ENCODE data around the gene CDON.

DNA sequence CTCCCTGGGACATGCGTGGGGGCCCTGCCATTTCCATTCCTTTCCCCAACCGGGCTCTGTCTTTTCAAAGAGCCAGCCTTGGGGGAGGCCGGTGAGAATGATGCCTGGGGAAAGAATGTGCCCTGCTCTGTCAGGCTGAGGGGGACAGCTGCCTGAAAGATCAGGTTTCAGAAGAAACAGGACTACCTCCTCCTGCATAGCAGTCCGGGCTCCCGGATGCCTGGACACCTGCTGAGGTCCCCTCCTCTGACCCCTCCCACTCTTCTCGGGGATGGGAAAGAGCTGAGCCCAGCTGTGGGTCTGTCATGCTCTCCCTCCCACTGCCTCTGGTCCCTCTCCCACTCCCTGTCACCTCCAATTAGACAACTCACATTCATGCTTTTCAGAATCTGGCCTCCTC, 41.8 kb upstream of the CDON start:
- no peak for TF ChIP-seq EZH2 (IDR thresholded peaks at IDR 0.05; ENCODE audit: low read length, missing control alignments)
- TF ChIP-seq, protein P1, sequence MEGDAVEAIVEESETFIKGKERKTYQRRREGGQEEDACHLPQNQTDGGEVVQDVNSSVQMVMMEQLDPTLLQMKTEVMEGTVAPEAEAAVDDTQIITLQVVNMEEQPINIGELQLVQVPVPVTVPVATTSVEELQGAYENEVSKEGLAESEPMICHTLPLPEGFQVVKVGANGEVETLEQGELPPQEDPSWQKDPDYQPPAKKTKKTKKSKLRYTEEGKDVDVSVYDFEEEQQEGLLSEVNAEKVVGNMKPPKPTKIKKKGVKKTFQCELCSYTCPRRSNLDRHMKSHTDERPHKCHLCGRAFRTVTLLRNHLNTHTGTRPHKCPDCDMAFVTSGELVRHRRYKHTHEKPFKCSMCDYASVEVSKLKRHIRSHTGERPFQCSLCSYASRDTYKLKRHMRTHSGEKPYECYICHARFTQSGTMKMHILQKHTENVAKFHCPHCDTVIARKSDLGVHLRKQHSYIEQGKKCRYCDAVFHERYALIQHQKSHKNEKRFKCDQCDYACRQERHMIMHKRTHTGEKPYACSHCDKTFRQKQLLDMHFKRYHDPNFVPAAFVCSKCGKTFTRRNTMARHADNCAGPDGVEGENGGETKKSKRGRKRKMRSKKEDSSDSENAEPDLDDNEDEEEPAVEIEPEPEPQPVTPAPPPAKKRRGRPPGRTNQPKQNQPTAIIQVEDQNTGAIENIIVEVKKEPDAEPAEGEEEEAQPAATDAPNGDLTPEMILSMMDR (conservative IDR thresholded peaks at IDR 0.05 in 1 of 2, IDR thresholded peaks at IDR 0.05 in 1 of 2; ENCODE audit: low read depth in 1 of 2, low read length in 2 of 2) = no peak
